ENCODE measurements around the gene SHKBP1. TPM values are rescaled to one million over a fixed set of nuclear protein-coding genes. Genes with fewer than 3 reads are reported as not detected.

The SHKBP1 gene
- total and polyA plus RNA-seq, 10 of the 15 experiments (the other 5 are each of a cell fraction or from before 2014, with no cell fraction given), result 2.3 to 123 (median 67.0) TPM

DNA sequence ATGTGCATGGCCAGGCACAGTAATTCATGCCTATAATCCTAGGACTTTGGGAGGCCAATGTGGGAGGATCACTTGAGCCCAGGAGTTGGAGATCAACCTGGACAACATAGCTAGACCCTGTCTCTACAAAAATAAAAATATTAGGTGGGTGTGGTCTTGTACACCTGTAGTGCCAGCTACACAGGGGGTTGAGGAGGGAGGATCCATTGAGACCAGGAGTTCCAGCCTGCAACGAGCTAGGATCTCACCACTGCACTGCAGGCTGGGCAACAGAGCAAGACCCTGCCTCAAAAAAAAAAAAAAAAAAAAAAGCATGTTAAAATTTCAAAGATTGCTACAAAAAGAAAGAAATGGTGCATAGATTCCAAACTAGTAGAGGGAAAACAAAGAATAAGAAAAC lies 61.7 kb downstream of the SHKBP1 start:
- POLR2A ChIA-PET, result interaction anchor here (0.7 kb wide), 1 partner anchor 200 kb away, joined by 5 read pairs; no protein-coding TSS in a partner anchor

More for the DNA sequence above, 61.7 kb downstream of the SHKBP1 start:
- Histone ChIP-seq H3K79me2 (ENCODE audit: control insufficient read depth, insufficient read depth, low read length) (no peaks in the 10 kb centered on the region), H3K9me3 (replicated peaks; ENCODE audit: control insufficient read depth, insufficient read depth, low read length) (no peaks in the 10 kb centered on the region), H3K9ac (ENCODE audit: control insufficient read depth, insufficient read depth, low read length) (no peak overlapping the region), H3K36me3 (ENCODE audit: control insufficient read depth in 2 of 2, insufficient read depth in 2 of 2, low read length in 1 of 2) (no peaks in the 10 kb centered on the region), H3K4me3 (no peak overlapping the region), H3K27me3 (replicated peaks in 1 of 2; ENCODE audit: control insufficient read depth in 2 of 2, insufficient read depth in 2 of 2, low read length in 1 of 2) (no peaks in the 10 kb centered on the region), H3K4me1 (ENCODE audit: control insufficient read depth, insufficient read depth, low read length) (peaks cover 5% of the 10 kb centered on the region; the same call in 1 of the 2 replicates), H2AFZ (ENCODE audit: control insufficient read depth, low read depth, low read length) (no peak overlapping the region), H3K27ac (ENCODE audit: control insufficient read depth, insufficient read depth) (no peak overlapping the region), H4K20me1 (ENCODE audit: control insufficient read depth, insufficient read depth) (no peaks in the 10 kb centered on the region), H3K4me2 (ENCODE audit: control insufficient read depth, insufficient read depth) (no peak overlapping the region)
- 0% methylated on average over 1 of the region's 1 CpG for WGBS (ENCODE audit: insufficient coverage, insufficient replicate concordance, low lambda C conversion rate, missing lambda C conversion rate)
- BruUV-seq (replicated peaks), result no TSS peak
- RAD21 ChIA-PET (ENCODE audit: unreplicated experiment), result no interaction called here
- intact Hi-C loops (cut with micrococcal nuclease; ENCODE audit: unreplicated experiment) (no loop called here), in situ Hi-C loops (cut with MboI) (no loop called here)
- SMC1A ChIA-PET (ENCODE audit: uncharacterized antibody, unreplicated experiment), result interaction anchor here (0.6 to 1.0 kb wide), 2 partner anchors 18 to 491 kb away, joined by 3 read pairs; no protein-coding TSS in a partner anchor
- CTCF ChIA-PET, result interaction anchor here (1.1 to 1.4 kb wide), 3 partner anchors 33 to 333 kb away, joined by 3 read pairs; no protein-coding TSS in a partner anchor
- no peak for TF ChIP-seq WRNIP1 (IDR thresholded peaks at IDR 0.05; ENCODE audit: borderline replicate concordance, low read depth, low read length)
- TF ChIP-seq, protein P1, sequence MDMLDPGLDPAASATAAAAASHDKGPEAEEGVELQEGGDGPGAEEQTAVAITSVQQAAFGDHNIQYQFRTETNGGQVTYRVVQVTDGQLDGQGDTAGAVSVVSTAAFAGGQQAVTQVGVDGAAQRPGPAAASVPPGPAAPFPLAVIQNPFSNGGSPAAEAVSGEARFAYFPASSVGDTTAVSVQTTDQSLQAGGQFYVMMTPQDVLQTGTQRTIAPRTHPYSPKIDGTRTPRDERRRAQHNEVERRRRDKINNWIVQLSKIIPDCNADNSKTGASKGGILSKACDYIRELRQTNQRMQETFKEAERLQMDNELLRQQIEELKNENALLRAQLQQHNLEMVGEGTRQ (IDR thresholded peaks at IDR 0.05; ENCODE audit: borderline replicate concordance, low read depth, low read length), result no peak
- no peak for TF ChIP-seq ZZZ3 (IDR thresholded peaks at IDR 0.05; ENCODE audit: control insufficient read depth, insufficient read length, low read depth)
- no peak for TF ChIP-seq CBX5 (IDR thresholded peaks at IDR 0.05; ENCODE audit: low read depth)
- no peak for TF ChIP-seq ZNF24 (IDR thresholded peaks at IDR 0.05)
- TF ChIP-seq ASH2L (IDR thresholded peaks at IDR 0.05; ENCODE audit: borderline replicate concordance, low read depth), result no peak
- TF ChIP-seq, protein P2, sequence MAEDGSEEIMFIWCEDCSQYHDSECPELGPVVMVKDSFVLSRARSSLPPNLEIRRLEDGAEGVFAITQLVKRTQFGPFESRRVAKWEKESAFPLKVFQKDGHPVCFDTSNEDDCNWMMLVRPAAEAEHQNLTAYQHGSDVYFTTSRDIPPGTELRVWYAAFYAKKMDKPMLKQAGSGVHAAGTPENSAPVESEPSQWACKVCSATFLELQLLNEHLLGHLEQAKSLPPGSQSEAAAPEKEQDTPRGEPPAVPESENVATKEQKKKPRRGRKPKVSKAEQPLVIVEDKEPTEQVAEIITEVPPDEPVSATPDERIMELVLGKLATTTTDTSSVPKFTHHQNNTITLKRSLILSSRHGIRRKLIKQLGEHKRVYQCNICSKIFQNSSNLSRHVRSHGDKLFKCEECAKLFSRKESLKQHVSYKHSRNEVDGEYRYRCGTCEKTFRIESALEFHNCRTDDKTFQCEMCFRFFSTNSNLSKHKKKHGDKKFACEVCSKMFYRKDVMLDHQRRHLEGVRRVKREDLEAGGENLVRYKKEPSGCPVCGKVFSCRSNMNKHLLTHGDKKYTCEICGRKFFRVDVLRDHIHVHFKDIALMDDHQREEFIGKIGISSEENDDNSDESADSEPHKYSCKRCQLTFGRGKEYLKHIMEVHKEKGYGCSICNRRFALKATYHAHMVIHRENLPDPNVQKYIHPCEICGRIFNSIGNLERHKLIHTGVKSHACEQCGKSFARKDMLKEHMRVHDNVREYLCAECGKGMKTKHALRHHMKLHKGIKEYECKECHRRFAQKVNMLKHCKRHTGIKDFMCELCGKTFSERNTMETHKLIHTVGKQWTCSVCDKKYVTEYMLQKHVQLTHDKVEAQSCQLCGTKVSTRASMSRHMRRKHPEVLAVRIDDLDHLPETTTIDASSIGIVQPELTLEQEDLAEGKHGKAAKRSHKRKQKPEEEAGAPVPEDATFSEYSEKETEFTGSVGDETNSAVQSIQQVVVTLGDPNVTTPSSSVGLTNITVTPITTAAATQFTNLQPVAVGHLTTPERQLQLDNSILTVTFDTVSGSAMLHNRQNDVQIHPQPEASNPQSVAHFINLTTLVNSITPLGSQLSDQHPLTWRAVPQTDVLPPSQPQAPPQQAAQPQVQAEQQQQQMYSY (CRISPR knock-in tag; IDR thresholded peaks at IDR 0.05), result no peak
- TF ChIP-seq, protein P3, sequence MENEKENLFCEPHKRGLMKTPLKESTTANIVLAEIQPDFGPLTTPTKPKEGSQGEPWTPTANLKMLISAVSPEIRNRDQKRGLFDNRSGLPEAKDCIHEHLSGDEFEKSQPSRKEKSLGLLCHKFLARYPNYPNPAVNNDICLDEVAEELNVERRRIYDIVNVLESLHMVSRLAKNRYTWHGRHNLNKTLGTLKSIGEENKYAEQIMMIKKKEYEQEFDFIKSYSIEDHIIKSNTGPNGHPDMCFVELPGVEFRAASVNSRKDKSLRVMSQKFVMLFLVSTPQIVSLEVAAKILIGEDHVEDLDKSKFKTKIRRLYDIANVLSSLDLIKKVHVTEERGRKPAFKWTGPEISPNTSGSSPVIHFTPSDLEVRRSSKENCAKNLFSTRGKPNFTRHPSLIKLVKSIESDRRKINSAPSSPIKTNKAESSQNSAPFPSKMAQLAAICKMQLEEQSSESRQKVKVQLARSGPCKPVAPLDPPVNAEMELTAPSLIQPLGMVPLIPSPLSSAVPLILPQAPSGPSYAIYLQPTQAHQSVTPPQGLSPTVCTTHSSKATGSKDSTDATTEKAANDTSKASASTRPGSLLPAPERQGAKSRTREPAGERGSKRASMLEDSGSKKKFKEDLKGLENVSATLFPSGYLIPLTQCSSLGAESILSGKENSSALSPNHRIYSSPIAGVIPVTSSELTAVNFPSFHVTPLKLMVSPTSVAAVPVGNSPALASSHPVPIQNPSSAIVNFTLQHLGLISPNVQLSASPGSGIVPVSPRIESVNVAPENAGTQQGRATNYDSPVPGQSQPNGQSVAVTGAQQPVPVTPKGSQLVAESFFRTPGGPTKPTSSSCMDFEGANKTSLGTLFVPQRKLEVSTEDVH (IDR thresholded peaks at IDR 0.05; ENCODE audit: low read depth, partially characterized antibody), result no peak
- no peak for TF ChIP-seq BCL11A (IDR thresholded peaks at IDR 0.05; ENCODE audit: low read depth, low read length)
- no peak for TF ChIP-seq EZH2 (IDR thresholded peaks at IDR 0.05; ENCODE audit: borderline replicate concordance, control insufficient read depth, low read depth, low read length)
- TF ChIP-seq, protein P4, sequence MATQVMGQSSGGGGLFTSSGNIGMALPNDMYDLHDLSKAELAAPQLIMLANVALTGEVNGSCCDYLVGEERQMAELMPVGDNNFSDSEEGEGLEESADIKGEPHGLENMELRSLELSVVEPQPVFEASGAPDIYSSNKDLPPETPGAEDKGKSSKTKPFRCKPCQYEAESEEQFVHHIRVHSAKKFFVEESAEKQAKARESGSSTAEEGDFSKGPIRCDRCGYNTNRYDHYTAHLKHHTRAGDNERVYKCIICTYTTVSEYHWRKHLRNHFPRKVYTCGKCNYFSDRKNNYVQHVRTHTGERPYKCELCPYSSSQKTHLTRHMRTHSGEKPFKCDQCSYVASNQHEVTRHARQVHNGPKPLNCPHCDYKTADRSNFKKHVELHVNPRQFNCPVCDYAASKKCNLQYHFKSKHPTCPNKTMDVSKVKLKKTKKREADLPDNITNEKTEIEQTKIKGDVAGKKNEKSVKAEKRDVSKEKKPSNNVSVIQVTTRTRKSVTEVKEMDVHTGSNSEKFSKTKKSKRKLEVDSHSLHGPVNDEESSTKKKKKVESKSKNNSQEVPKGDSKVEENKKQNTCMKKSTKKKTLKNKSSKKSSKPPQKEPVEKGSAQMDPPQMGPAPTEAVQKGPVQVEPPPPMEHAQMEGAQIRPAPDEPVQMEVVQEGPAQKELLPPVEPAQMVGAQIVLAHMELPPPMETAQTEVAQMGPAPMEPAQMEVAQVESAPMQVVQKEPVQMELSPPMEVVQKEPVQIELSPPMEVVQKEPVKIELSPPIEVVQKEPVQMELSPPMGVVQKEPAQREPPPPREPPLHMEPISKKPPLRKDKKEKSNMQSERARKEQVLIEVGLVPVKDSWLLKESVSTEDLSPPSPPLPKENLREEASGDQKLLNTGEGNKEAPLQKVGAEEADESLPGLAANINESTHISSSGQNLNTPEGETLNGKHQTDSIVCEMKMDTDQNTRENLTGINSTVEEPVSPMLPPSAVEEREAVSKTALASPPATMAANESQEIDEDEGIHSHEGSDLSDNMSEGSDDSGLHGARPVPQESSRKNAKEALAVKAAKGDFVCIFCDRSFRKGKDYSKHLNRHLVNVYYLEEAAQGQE (IDR thresholded peaks at IDR 0.05; ENCODE audit: low read depth, low read length), result no peak
- no peak for TF ChIP-seq FOXK2 (IDR thresholded peaks at IDR 0.05)
- FAIRE-seq (no peak), ATAC-seq (no peak), DNase-seq (ENCODE audit: low read depth, low spot score) (no peak)
